AG08395 (cell line): ENCODE measurements around the gene TPM3.
"Not testable (repeated sequence)": the region's sequence is repeated elsewhere in the genome, so short reads cannot be mapped to it uniquely, and the experiment has no call there.

ENCODE experiments used
- DNase-seq: peaks from one replicate; pipeline ENCODE4 v3.0.0; 2012; ENCODE audit warnings: mixed read lengths, low spot score

The TPM3 gene

GRCh38 chr1:154191990-154192461 lies at the start of gene TPM3:
TPM3 (minus strand) TSS chr1:154192100; CDS start chr1:154192018, 82 bp downstream.
- DNase-seq, result no peak

- DNase-seq, result no peak
Measured at GRCh38 chr1:154240294-154240833, 48.5 kb upstream of the TPM3 start.

- no peak for DNase-seq
Measured at GRCh38 chr1:154239491-154239890, 47.6 kb upstream of the TPM3 start.

- DNase-seq, result no peak
Measured at GRCh38 chr1:154237880-154238506, 46.1 kb upstream of the TPM3 start.

- no peak for DNase-seq
Measured at GRCh38 chr1:154237435-154237834, 45.5 kb upstream of the TPM3 start.

GRCh38 chr1:154236855-154237254 lies 45.0 kb upstream of the TPM3 start:
- no peak for DNase-seq

- DNase-seq, result not testable (repeated sequence)
Measured at GRCh38 chr1:154233127-154233526, 41.2 kb upstream of the TPM3 start.

- not testable (repeated sequence) for DNase-seq
Measured at GRCh38 chr1:154231112-154231511, 39.2 kb upstream of the TPM3 start.

- DNase-seq, result no peak
Measured at GRCh38 chr1:154225370-154225769, 33.5 kb upstream of the TPM3 start.

- DNase-seq, result no peak
Measured at GRCh38 chr1:154223621-154224020, 31.7 kb upstream of the TPM3 start.

- DNase-seq, result no peak
Measured at GRCh38 chr1:154222918-154223317, 31.0 kb upstream of the TPM3 start.

- DNase-seq, result no peak
Measured at GRCh38 chr1:154222518-154222917, 30.6 kb upstream of the TPM3 start.

GRCh38 chr1:154221278-154222001 lies 29.5 kb upstream of the TPM3 start:
- DNase-seq, result peak; percentile 34

GRCh38 chr1:154220970-154221277 lies 29.0 kb upstream of the TPM3 start:
- DNase-seq, result no peak

- peak; percentile 96 for DNase-seq
Measured at GRCh38 chr1:154220071-154220969, 28.4 kb upstream of the TPM3 start, which contains the start of gene UBAP2L. UBAP2L (plus strand) TSS chr1:154220955; CDS start chr1:154225124, 4,169 bp downstream.

GRCh38 chr1:154219541-154219940 lies 27.6 kb upstream of the TPM3 start:
- no peak for DNase-seq

GRCh38 chr1:154218545-154218944 lies 26.6 kb upstream of the TPM3 start:
- no peak for DNase-seq

- peak; percentile 36 for DNase-seq
Measured at GRCh38 chr1:154213274-154213673, 21.4 kb upstream of the TPM3 start.

GRCh38 chr1:154212083-154212482 lies 20.2 kb upstream of the TPM3 start:
- DNase-seq, result no peak

GRCh38 chr1:154208677-154209388 lies 16.9 kb upstream of the TPM3 start:
- no peak for DNase-seq

- no peak for DNase-seq
Measured at GRCh38 chr1:154207262-154207661, 15.4 kb upstream of the TPM3 start.

- no peak for DNase-seq
Measured at GRCh38 chr1:154206196-154206595, 14.3 kb upstream of the TPM3 start, which contains the start of gene CFAP141. CFAP141 (minus strand) TSS chr1:154206333; CDS start chr1:154206307, 26 bp downstream.
